ENCODE data around the gene EDRF1.
"Not testable (repeated sequence)": the region's sequence is repeated elsewhere in the genome, so short reads cannot be mapped to it uniquely, and the experiment has no call there.

EDRF1 gene

GRCh38 chr10:125707541-125708468 is 11.7 kb upstream of the EDRF1 start:
- DNase-seq: no peak

GRCh38 chr10:125708971-125709503 is 10.5 kb upstream of the EDRF1 start:
- no peak for DNase-seq

GRCh38 chr10:125709553-125710474 is 9.7 kb upstream of the EDRF1 start:
- DNase-seq: no peak

GRCh38 chr10:125711110-125711750 is 8.3 kb upstream of the EDRF1 start:
- no peak for DNase-seq

- DNase-seq: not testable (repeated sequence)
These were observed 4.8 kb upstream of the EDRF1 start for GRCh38 chr10:125714728-125715127.

- DNase-seq: no peak
These were observed 483 bp downstream of the EDRF1 start for GRCh38 chr10:125720002-125720382.

GRCh38 chr10:125721035-125721434 is 1.5 kb downstream of the EDRF1 start:
- no peak for DNase-seq

GRCh38 chr10:125722811-125723210 is 3.3 kb downstream of the EDRF1 start:
- DNase-seq: no peak

GRCh38 chr10:125726914-125727313 is 7.4 kb downstream of the EDRF1 start:
- no peak for DNase-seq

GRCh38 chr10:125727436-125727835 is 7.9 kb downstream of the EDRF1 start:
- no peak for DNase-seq

- no peak for DNase-seq
These were observed 14.6 kb downstream of the EDRF1 start for GRCh38 chr10:125734148-125734547.

GRCh38 chr10:125734823-125735222 is 15.3 kb downstream of the EDRF1 start:
- DNase-seq: no peak

GRCh38 chr10:125738206-125738605 is 18.7 kb downstream of the EDRF1 start:
- no peak for DNase-seq

GRCh38 chr10:125739994-125740679 is 20.6 kb downstream of the EDRF1 start:
- no peak for DNase-seq

- no peak for DNase-seq
These were observed 23.0 kb downstream of the EDRF1 start for GRCh38 chr10:125742465-125742864.

- DNase-seq: no peak
These were observed 25.4 kb downstream of the EDRF1 start for GRCh38 chr10:125744909-125745308.

- no peak for DNase-seq
These were observed 27.9 kb downstream of the EDRF1 start for GRCh38 chr10:125747417-125747816.

GRCh38 chr10:125756196-125756595 is 36.7 kb downstream of the EDRF1 start:
- no peak for DNase-seq

GRCh38 chr10:125756853-125757487 is 37.5 kb downstream of the EDRF1 start:
- no peak for DNase-seq

- DNase-seq: no peak
These were observed 38.2 kb downstream of the EDRF1 start for GRCh38 chr10:125757742-125758141.

- DNase-seq: no peak
These were observed 42.5 kb downstream of the EDRF1 start for GRCh38 chr10:125761961-125762360.

Measured in CD4-positive, alpha-beta T cell treated with Interleukin-4 for 1 hour (primary cell).